Measurements from ENCODE around the gene SSRP1.
"Not testable (repeated sequence)": the region's sequence is repeated elsewhere in the genome, so short reads cannot be mapped to it uniquely, and the experiment has no call there.

The SSRP1 gene, protein sequence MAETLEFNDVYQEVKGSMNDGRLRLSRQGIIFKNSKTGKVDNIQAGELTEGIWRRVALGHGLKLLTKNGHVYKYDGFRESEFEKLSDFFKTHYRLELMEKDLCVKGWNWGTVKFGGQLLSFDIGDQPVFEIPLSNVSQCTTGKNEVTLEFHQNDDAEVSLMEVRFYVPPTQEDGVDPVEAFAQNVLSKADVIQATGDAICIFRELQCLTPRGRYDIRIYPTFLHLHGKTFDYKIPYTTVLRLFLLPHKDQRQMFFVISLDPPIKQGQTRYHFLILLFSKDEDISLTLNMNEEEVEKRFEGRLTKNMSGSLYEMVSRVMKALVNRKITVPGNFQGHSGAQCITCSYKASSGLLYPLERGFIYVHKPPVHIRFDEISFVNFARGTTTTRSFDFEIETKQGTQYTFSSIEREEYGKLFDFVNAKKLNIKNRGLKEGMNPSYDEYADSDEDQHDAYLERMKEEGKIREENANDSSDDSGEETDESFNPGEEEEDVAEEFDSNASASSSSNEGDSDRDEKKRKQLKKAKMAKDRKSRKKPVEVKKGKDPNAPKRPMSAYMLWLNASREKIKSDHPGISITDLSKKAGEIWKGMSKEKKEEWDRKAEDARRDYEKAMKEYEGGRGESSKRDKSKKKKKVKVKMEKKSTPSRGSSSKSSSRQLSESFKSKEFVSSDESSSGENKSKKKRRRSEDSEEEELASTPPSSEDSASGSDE

DNA sequence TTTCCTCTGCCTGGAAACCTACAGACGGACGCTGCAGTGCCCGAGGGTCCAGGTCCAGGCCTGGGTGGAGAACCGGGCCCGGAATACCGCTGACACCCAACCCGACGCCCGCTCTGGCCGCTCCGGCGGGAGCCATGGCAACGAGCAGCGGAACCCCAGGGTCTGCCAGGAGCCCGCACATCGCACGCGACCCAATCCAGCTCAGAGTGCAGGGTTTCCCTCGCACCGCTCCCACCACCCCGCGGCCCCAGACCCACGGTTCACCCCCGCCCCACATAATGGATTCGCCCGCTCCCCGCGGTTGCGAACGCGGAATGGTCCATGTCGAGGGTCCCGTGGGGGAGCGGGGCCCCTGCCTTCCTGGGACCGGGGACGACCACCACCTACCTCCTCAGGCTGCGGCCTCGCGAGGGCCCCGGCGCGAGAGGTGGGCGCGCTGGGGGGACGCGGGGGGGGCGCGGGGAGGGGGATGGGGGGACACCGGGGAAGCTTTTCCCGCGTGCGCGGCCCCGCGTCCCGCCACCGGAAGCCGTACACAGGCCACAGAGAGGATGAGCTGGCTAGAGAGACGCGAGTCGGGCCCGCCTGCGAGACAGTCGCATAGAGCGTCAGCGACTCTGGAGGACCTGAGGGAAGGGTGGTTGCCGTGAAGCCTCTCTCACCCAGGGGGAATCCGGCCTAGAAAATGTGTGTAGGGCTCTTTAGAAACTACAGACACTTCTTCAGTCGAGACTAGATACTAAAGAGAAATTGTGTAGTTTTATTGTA lies at the start of gene SSRP1:
TSS of gene SSRP1 (minus strand) at position 550 of the 768 bp plus-strand sequence. CDS start 771 bp downstream, outside the sequence.
- peak; percentile 88 for DNase-seq

GRCh38 chr11:57380975-57381374 lies 45.3 kb upstream of the SSRP1 start, which contains the start of gene PRG3:
TSS of gene PRG3 (minus strand) at chr11:57381150. CDS start at chr11:57380708, 442 bp downstream.
- DNase-seq: no peak

DNA sequence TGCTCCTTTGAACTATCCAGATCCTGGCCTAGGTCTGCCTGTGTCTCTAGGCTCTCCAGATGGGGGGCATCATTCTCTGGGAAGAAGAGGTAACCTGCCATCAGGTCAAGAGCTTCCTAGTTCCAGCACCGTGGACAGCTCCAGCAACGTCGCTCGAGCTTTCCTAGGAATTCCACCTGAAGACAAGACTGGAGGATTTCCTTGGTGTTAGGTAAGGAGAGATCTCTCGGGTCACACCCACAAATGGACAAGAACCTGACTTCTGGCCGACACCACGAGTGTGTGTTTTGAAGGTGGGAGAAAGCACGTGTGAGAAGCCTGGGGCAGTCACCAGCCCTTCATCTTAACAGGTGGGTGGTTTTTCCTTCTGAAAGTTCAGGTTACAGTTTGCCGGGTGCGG lies 44.0 kb upstream of the SSRP1 start:
- DNase-seq: no peak

- DNase-seq: no peak
Observed at GRCh38 chr11:57378186-57378585, 42.5 kb upstream of the SSRP1 start.

DNA sequence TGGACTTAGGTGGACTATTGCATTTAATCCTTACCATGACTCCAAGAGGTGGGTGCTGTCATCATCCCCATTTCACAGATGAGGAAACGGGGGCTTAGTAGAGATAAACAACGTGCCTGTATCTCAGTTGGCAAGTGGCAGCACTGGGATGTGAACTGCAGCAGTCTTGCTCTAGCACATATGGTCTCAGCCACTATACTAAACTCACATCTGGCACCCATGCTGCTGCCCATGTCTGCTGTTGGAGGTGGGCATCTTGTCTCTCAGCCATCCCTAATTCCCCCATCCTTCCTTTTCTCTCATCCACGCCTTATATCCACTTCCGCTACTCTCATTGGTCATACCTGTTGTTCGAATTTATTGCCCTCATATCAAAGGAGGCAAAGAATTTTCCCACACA lies 41.4 kb upstream of the SSRP1 start:
- no peak for DNase-seq

DNA sequence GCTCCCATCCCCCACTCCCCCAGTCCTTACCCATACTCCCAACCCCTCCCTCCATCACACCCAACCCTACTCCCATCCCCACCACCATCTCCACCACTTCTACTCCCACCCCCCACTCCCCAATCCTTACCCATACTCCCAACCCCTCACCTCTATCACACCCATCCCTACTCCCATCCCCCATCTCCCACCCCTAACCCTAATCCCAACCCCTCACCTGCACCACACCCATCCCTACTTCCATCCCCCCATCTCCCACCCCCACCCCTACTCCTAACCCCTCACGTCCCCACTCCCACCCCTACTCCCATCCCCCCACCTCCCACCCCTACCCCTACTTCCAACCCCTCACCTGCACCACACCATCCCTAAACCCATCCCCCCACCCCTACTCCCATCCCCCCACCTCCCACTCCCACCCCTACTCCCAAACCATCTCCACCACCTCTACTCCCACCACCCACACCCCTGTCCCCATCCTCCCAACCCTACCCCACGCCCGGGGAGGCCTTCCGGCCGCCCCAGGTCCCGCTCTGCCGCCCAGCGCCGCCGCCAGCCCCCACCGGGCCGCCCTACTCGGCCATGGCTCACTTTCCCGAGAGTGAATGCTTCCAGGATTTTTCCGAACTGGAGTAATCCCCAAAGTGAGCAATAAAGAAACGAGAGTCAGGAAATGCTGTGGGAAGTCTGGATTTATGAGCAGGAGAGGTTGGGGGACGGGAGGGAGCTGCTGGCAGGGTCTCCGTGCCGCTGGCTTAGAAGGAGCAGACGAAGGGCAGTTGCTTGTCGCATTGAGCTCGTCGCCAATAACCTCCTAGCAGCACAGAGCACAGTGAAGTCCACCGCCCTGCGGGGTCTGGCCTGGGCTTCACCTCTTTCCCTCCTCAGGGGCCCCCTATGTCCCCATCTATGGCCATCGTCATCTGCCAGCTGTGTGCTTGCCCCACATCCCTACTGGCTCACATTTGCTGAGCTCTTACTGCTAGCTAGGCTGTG lies 40.7 kb upstream of the SSRP1 start:
- no peak for DNase-seq

DNA sequence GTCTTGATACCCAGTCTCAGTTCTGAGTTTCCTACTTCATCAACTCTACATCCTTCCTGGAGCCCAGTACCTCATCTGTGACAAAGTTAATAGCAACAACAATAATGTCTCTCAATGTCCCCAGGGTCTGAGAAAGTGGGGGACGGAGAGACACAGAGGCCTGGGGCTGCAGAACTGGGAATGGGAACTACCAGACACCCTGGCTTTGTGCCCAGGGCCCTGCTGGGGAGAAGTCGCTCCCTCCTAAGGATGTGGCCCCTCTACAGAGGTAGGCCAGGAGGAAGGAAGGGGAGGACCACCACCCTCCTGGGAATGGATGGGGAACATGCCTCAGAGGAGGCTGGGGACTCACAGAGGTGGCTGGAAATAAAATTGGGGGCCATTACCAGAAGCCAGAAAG lies 39.8 kb upstream of the SSRP1 start:
- no peak for DNase-seq

DNA sequence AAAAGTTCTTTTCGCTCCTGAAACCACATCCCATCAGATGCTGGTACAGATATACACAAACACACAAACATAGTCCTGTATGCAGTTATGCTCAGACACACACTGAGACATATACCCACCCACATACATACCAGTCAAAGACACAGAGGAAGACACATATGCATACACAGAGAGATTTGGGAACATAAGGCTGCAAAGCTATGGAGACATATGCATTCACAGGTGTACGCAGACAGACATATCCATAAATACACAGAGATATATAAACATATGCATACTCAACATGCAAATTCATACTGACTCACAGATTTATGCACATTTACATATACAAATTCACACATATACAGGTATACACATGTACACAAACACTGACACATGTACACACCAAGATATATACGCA lies 39.3 kb upstream of the SSRP1 start:
- DNase-seq: no peak

DNA sequence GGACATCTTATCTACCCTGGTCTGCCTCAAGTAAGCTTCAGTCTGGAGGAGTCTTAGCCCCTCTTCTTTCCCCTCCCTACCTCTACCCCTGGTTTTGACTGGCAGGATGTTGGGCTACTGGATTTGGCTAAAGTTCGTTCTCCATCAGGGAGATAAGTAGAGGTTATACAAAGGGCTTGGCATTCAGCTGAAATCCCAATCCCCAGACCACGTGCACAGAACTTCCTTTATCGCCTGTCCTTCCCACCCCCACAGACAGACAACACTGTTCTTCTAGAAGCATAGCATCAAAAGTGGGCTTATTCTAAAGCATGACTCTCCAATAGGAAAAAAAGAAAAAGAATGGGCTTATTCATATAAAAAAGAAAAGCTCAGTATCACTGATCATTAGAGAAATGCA lies 37.5 kb upstream of the SSRP1 start:
- no peak for DNase-seq

GRCh38 chr11:57370941-57371340 lies 35.2 kb upstream of the SSRP1 start:
- DNase-seq: no peak

DNA sequence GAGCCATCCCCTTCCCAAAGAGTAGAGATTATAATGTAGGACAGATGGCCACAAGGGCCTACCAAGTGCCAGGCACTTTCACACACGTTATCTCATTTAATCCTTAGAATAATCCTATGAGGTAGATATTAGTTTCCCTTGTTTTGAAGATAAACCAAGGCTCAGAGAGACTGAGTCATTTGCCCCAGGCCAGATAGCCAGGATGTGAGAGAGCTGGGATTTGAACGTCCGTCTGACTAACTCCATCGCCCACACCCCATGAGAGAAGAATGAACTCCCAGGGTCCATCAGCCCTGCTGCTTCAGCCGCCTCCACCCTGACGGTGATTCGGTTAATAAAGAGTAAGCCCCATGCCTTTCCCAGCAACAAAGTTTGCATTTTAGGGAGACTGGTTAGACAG lies 34.6 kb upstream of the SSRP1 start:
- no peak for DNase-seq

DNA sequence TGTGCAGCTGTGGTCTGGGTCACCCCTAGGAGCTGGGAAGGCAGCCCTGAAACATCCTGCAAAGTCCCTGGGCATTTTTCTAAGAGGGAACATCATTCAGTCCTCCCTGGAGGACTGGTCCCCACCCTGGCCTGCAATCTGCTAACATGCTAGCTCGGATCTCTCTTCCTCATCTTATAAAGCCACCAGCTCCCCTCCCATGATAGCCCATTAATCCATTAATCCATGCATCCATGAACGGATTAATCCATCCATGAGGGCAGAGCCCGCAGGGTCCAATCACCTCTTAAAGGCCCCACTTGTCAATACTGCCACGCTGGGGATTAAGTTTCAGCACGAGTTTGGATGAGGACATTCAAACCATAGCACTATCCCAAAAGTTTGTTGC lies 33.1 kb upstream of the SSRP1 start:
- DNase-seq: no peak

- no peak for DNase-seq
Observed at GRCh38 chr11:57368106-57368844, 32.6 kb upstream of the SSRP1 start.

DNA sequence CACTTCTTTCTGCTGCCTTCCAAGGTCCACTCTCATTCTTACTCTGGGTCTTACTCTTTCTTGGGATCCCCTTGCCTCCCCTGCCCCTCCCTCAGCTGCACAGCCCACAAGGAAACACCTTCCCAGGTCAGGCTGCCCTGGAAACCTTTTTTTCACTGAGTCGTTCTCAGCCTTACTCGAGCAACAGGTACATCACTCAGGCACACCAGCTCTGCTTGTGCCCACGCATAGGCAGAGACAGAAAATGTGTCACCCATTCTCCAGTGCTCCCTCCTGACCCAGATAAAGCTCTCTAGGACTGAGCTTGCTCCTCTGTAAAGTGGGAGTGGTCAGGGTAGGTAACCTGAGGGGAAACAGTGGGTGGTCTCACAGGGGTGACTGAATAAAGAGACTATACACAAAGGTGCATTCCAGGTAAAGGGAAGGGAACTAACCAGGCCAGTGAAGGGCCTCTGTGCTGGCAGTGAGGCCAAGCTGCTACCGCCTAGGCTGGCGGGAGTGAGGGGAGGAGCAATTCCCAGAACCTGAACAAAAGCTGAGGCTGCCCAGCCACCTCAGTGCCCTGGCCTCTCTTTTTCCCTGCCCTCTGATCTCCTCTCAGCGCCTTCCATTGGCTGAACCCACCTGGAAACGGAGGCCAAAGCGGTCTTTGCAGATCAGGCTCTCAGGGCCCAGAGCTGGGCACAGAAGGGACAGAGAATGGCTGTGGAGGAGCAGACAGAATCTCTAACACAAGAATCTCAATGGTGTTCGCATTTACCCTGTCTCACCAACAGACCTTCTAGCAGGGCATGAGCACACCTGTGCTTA lies 29.4 kb upstream of the SSRP1 start:
- no peak for DNase-seq

DNA sequence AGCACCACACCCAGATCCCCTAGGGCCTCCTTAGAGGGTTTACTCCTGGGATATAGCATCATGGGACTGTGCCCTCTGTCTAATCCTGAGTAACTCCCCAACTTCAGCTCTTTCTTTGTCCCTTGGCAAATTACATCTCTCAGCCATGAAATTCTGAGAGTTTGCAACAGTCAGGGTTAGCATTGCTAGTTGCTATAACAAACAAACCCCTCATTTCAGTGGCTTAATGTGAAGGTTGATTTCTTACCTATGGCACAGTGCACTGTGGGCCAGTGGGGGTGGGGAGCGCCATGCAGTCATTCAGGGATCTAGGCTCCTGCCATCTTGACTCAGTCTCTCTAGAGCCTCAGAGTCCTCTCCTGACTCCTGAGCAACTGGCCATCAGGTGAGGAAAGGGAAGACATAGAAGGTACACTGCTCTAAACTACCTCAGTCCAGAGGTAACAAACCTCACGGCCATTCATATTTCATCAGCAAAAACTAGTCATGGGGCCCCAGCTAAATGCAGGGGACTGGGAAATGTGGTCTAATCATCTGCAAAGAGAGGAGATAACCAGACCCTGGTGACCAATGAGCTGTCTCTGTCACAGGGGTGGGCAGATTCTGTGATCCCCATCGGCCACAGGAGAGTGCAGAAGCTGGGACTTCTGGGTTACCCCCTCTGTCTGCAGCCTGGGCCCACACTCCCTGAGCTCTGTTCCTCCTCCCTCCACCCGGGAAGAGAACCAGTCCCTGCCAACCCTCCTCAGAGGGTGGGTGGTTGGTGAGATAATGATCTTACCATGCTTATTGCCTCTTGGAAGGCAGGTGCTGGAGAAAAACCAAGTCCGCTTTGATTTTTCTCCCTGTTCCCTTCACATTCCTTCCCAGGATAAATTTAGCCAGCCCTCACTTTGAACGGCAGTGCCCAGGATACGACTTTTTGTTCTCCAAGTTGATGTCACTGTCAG lies 27.7 kb upstream of the SSRP1 start:
- no peak for DNase-seq

DNA sequence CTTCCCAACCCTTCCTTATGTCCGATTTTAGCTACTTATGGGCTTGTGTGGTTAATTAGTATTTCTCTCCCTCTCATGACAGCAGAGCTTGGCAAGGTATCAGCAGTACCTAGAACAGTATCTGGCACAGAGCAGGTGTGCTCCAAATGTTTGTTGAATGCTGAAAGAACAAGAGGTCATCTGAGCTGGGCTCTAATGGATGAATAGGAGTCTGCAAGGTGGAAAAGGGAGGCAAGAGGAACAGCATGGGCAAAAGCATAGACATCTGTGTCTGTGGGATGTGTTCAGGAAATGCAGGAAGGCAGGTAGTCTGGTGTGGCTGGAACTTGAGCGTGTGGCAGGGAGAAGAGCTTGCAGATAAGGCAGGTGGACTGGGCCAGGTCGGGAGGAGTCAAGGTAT lies 26.2 kb upstream of the SSRP1 start:
- no peak for DNase-seq

DNA sequence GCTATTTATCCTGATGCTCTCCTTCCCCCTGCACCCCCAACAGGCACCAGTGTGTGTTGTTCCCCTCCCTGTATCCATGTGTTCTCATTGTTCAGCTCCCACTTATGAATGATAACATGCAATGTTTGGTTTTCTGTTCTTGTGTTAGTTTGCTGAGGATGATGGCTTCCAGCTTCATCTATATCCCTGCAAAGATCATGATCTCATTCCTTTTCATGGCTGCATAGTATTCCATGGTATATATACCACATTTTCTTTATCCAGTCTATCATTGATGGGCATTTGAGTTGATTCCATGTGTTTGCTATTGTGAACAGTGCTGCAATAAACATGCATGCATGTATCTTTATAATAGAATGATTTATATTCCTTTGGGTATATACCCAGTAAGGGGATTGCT lies 25.7 kb upstream of the SSRP1 start:
- not testable (repeated sequence) for DNase-seq

GRCh38 chr11:57360991-57361390 lies 25.3 kb upstream of the SSRP1 start:
- no peak for DNase-seq

- DNase-seq: no peak
Observed at GRCh38 chr11:57359896-57360690, 24.4 kb upstream of the SSRP1 start.
